Type B pancreatic cell (in vitro differentiated cells): ENCODE data around the gene GNG7. TPM values are rescaled to one million over a fixed set of nuclear protein-coding genes. Genes with fewer than 3 reads are reported as not detected.

ENCODE experiments used
- DNase-seq: peaks from one replicate; pipeline ENCODE4 v3.0.0; 2021; ENCODE audit warnings: mixed read lengths; ENCODE audit not compliant: unreplicated experiment; ENCODE audit errors: extremely low spot score
- H3K27ac Mint-ChIP-seq: 2 replicates; pipeline ENCODE4 v1.8.0; 2021; ENCODE audit warnings: mild to moderate bottlenecking, mixed read lengths
- H3K27me3 Mint-ChIP-seq: 2 replicates; pipeline ENCODE4 v1.8.0; 2021; ENCODE audit warnings: mixed read lengths
- H3K36me3 Mint-ChIP-seq: 2 replicates; pipeline ENCODE4 v1.8.0; 2021; ENCODE audit warnings: mixed read lengths
- H3K4me1 Mint-ChIP-seq: one replicate; pipeline ENCODE4 v1.8.0; 2021; ENCODE audit warnings: mixed read lengths; ENCODE audit not compliant: unreplicated experiment
- H3K4me3 Mint-ChIP-seq: 2 replicates; pipeline ENCODE4 v1.8.0; 2021; ENCODE audit warnings: mild to moderate bottlenecking, mixed read lengths
- H3K9me3 Mint-ChIP-seq: 2 replicates; pipeline ENCODE4 v1.8.0; 2021; ENCODE audit warnings: mixed read lengths
- total RNA-seq: library from RNA; stranded (reverse); gene quantifications from 2 replicates; pipeline ENCODE4 v1.2.1, GENCODE V29; 2021; ENCODE audit warnings: low replicate concordance
- TF ChIP-seq, protein P1 (sequence below): fragments of 200-600 bp; sonication (generic); conservative IDR thresholded peaks from 2 replicates; pipeline ENCODE4 v1.5.0; 2021; ENCODE audit warnings: antibody characterized with exemption, mild to moderate bottlenecking

The GNG7 gene
- total RNA-seq, 1 donor from 2014 or later, result 12.2 TPM

DNA sequence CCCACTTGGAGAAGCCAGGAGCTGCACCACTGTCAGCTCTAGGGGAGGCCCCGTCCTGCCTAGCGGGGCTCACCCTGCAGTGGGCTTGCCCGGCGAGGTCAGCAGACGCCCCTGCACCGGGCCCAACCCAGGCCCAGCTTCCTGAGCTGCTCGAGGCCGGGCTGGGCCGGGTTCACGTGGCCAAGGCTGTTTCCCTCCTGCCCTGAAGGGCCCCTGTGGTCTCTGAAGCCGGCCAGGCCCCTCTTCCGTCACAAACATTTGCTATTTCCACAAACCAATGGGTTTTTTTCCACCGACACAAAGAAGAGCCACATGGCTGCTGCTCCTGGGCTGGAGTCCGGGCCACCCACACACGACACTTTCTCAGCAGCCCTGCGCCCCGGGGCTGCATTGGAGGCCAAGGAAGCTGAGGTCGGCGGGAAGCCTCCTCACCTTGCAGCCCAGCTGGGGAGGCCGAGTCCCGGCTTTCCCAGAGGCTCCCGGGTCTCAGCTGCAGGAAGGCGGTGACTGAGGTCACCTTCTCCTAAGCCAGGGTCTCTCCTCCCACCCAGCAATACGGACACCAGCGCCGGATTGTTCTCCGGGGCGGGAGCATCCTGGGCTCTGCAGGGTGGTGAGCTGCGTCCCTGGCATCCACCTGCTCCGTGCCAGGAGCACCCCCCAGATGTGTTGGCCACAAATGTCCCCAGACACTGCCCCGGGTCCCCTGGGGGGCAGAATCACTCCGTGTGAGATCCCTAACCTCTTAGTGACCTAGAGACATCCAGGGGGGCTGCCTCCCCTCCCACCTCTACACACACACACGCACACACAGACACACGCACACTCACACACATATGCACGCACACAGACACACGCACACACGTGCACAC, 146.0 kb downstream of the GNG7 start:
- H3K4me3 Mint-ChIP-seq, result no peak overlapping the region
- H3K4me1 Mint-ChIP-seq, result peaks cover 16% of the 10 kb centered on the region
- no peaks in the 10 kb centered on the region for H3K36me3 Mint-ChIP-seq
- no peak overlapping the region for H3K27ac Mint-ChIP-seq
- TF ChIP-seq, protein P1, sequence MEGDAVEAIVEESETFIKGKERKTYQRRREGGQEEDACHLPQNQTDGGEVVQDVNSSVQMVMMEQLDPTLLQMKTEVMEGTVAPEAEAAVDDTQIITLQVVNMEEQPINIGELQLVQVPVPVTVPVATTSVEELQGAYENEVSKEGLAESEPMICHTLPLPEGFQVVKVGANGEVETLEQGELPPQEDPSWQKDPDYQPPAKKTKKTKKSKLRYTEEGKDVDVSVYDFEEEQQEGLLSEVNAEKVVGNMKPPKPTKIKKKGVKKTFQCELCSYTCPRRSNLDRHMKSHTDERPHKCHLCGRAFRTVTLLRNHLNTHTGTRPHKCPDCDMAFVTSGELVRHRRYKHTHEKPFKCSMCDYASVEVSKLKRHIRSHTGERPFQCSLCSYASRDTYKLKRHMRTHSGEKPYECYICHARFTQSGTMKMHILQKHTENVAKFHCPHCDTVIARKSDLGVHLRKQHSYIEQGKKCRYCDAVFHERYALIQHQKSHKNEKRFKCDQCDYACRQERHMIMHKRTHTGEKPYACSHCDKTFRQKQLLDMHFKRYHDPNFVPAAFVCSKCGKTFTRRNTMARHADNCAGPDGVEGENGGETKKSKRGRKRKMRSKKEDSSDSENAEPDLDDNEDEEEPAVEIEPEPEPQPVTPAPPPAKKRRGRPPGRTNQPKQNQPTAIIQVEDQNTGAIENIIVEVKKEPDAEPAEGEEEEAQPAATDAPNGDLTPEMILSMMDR, result no peak
- no peaks in the 10 kb centered on the region for H3K9me3 Mint-ChIP-seq
- no peak for DNase-seq
- H3K27me3 Mint-ChIP-seq, result no peaks in the 10 kb centered on the region

DNA sequence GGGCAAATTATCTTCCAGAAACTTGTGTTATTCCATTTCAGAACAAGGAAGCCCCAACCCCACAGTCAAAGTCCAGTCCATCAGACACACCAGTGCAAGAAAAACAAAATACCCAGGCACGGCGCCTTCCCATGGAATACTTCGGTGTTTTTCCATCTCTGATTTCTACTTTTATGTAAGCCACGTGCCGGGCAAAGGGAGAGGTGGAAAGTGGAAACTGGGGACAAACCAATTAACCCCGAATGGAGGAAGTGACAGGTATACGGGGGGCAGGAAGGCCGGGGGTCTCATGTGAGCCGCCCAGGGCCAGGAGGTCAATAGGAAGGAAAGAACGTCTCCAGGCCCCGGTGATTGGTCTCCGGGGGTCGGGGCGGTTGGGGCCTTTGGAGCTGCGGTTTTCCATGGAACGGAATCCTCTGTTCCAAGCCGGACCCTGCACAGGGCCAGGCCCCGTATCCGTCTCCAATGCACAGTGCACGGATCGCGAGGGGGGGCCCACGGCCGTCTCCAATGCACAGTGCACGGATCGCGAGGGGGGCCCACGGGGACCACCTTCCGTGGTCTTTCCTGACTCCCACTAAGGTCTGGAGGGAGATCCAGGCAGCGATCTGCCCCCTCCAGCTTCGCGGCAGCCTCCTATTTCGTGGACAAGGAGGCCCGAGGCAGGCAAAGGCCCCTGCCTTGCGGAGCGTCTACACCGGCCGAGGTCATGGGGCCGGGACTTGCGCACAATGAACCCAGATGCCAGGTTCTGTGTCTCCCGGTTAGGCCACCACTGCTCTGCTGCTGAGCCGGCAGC, 146.9 kb downstream of the GNG7 start:
- peaks cover 16% of the 10 kb centered on the region for H3K4me1 Mint-ChIP-seq
- H3K9me3 Mint-ChIP-seq, result no peaks in the 10 kb centered on the region
- H3K36me3 Mint-ChIP-seq, result no peaks in the 10 kb centered on the region
- H3K27ac Mint-ChIP-seq, result no peak overlapping the region
- TF ChIP-seq, protein P1, result no peak
- no peak for DNase-seq
- no peak overlapping the region for H3K4me3 Mint-ChIP-seq
- H3K27me3 Mint-ChIP-seq, result no peaks in the 10 kb centered on the region

DNA sequence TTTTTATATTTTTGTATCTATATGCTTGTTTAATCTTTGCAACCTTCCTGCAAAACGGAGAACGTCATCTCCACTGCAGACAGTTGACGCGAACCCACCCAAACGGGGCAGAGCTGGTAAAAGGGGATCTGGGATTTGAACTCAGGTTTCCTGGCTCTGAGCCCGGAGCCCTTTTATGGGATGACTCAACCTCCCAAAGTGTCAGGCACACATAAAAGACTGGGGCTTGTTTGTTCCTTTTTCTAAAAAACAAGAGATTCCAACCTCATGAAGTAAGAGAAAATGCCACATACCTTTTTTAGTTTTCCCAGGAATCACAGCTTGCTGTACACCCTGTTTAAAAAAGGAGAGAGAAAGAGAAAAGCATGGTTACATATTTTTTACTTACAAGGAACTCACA, 147.6 kb downstream of the GNG7 start:
- H3K9me3 Mint-ChIP-seq, result no peaks in the 10 kb centered on the region
- no peak for DNase-seq
- H3K4me3 Mint-ChIP-seq, result no peak overlapping the region
- no peaks in the 10 kb centered on the region for H3K27me3 Mint-ChIP-seq
- no peak overlapping the region for H3K27ac Mint-ChIP-seq
- TF ChIP-seq, protein P1, result no peak
- H3K4me1 Mint-ChIP-seq, result peaks cover 16% of the 10 kb centered on the region
- H3K36me3 Mint-ChIP-seq, result no peaks in the 10 kb centered on the region

DNA sequence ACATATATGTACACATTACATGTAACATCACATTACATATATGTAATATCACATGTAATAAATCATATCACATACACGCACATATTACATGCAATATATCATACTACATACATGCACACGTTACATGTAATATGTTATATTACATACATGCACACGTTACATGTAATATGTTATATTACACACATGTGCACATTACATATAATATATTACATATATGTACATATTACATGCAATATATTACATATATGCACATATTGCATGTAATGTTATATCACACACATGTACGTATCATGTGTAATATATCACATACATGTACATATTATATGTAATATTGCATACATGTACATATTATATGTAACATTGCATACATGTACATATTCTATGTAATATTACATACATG, 149.0 kb downstream of the GNG7 start:
- no peaks in the 10 kb centered on the region for H3K36me3 Mint-ChIP-seq
- H3K27me3 Mint-ChIP-seq, result no peaks in the 10 kb centered on the region
- TF ChIP-seq, protein P1, result no peak
- H3K27ac Mint-ChIP-seq, result no peak overlapping the region
- DNase-seq, result no peak
- no peaks in the 10 kb centered on the region for H3K9me3 Mint-ChIP-seq
- H3K4me1 Mint-ChIP-seq, result peaks cover 16% of the 10 kb centered on the region
- H3K4me3 Mint-ChIP-seq, result no peak overlapping the region

DNA sequence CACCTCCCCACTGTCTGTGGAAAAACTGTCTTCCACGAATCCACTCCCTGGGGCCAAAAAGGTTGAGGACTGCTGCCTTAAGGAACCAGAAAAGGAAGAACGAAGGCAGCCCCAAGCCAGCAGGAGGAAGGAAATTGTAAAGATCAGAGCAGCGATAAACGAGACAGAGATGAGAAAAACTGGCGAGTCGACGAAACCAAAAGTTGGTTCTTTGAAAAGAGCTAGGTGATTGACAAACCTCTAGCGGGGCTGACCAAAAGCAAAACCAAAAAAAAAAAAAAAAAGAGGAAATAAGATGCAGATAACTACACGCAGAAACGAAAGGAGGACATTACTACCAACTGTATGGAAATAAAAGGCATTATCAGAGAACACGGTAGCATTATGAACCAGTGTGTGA, 149.6 kb downstream of the GNG7 start:
- H3K27ac Mint-ChIP-seq, result no peak overlapping the region

More for the DNA sequence above, 149.6 kb downstream of the GNG7 start:
- DNase-seq, result no peak
- Mint-ChIP-seq H3K4me1 (peaks cover 16% of the 10 kb centered on the region), H3K4me3 (no peak overlapping the region), H3K36me3 (no peaks in the 10 kb centered on the region), H3K27me3 (no peaks in the 10 kb centered on the region), H3K9me3 (no peaks in the 10 kb centered on the region)
- TF ChIP-seq, protein P1, result no peak
